CD4-positive, alpha-beta T cell (primary cell): ENCODE data around the gene FCRL6. TPM values are rescaled to one million over a fixed set of nuclear protein-coding genes. Genes with fewer than 3 reads are reported as not detected.

Experiments used
- ATAC-seq: fragments of 200-7000 bp; cut with Tn5 transposase; one replicate; pipeline ENCODE4 v1.10.0; 2022; ENCODE audit warnings: mild to moderate bottlenecking; ENCODE audit not compliant: poor library complexity
- CTCF ChIA-PET: fragments of 350-600 bp; sonication (Branson Sonifier 250); formaldehyde crosslinking; loops from one replicate; lab custom pipeline; 2021; ENCODE audit warnings: antibody characterized with exemption, inconsistent platforms; lab: Charles Lee
- POLR2A ChIA-PET: fragments of 350-600 bp; sonication (Branson Sonifier 250); formaldehyde crosslinking; loops from one replicate; lab custom pipeline; 2021; ENCODE audit warnings: antibody characterized with exemption, inconsistent platforms; lab: Charles Lee
- DNase-seq, 14 experiments: peaks; one replicate each; pipeline ENCODE4 v3.0.0-alpha.2; 2013 to 2020; ENCODE audit warnings: mixed read lengths in 2 of 14
- H3K27ac ChIP-seq, 2 donors: one replicate each; pipeline versions ENCODE4 v1.5.1 to v1.7.0; 2013; ENCODE audit warnings: low read length in 2 of 2, low read depth in 1 of 2, mild to moderate bottlenecking in 1 of 2
- H3K27me3 ChIP-seq, 2 experiments: 1 replicate in 1 of 2; 2 replicates in 1 of 2; pipeline versions ENCODE4 v1.6.1 to v1.7.0; 2013; ENCODE audit warnings: low read length in 2 of 2, control low read depth in 1 of 2, mild to moderate bottlenecking in 1 of 2, moderate library complexity in 1 of 2; ENCODE audit not compliant: insufficient read depth in 2 of 2, control insufficient read depth in 1 of 2
- H3K36me3 ChIP-seq: one replicate; pipeline ENCODE4 v1.6.1; 2013; ENCODE audit warnings: low read length, control low read depth; ENCODE audit not compliant: insufficient read depth
- H3K4me1 ChIP-seq: one replicate; pipeline ENCODE4 v1.6.1; 2013; ENCODE audit warnings: low read length, control low read depth; ENCODE audit not compliant: insufficient read depth
- H3K4me3 ChIP-seq: one replicate; pipeline ENCODE4 v1.5.1; 2013; ENCODE audit warnings: mild to moderate bottlenecking, low read length, moderate library complexity
- H3K9me3 ChIP-seq, 2 experiments: 1 replicate in 1 of 2; 2 replicates in 1 of 2; pipeline versions ENCODE4 v1.6.1 to v1.7.0; 2013; ENCODE audit warnings: low read length in 2 of 2, mild to moderate bottlenecking in 2 of 2, control low read depth in 1 of 2, moderate library complexity in 1 of 2; ENCODE audit not compliant: control insufficient read depth in 1 of 2, insufficient read depth in 1 of 2
- H3K27ac Mint-ChIP-seq: one replicate; pipeline ENCODE4 v1.8.0; 2020; ENCODE audit warnings: mixed read lengths
- H3K27me3 Mint-ChIP-seq: one replicate; pipeline ENCODE4 v1.8.0; 2021; ENCODE audit warnings: mixed read lengths
- H3K36me3 Mint-ChIP-seq: one replicate; pipeline ENCODE4 v1.8.0; 2021; ENCODE audit warnings: low read depth, mixed read lengths
- H3K4me1 Mint-ChIP-seq: one replicate; pipeline ENCODE4 v1.8.0; 2021; ENCODE audit warnings: low read depth, mixed read lengths
- H3K4me3 Mint-ChIP-seq: one replicate; pipeline ENCODE4 v1.8.0; 2020; ENCODE audit warnings: mild to moderate bottlenecking, mixed read lengths
- H3K9me3 Mint-ChIP-seq: one replicate; pipeline ENCODE4 v1.8.0; 2020; ENCODE audit warnings: mixed read lengths
- intact Hi-C, 2 experiments: fragments of 100-400 bp; cut with DNase I in 1 of 2; cut with micrococcal nuclease in 1 of 2; formaldehyde crosslinking; loops; one replicate each; pipeline versions ENCODE4 v1.15.1 to v1.9.0; 2023 to 2025; cut with DNase I, micrococcal nuclease
- total RNA-seq, 174 experiments: library from RNA in 2 of 174; stranded (reverse) in 2 of 174; gene quantifications; one replicate each; pipeline ENCODE4 v1.2.3 and lab custom pipeline; 2021 to 2026
- TF ChIP-seq, protein P1 (sequence below): fragments of 200-600 bp; IDR thresholded peaks from one replicate; pipeline ENCODE4 v1.8.0; 2022; ENCODE audit warnings: antibody characterized with exemption, mild to moderate bottlenecking

FCRL6 gene
- total RNA-seq, 2 experiments from 2014 or later, result 0.28 to 0.52 TPM

- Mint-ChIP-seq H3K4me1 (peaks cover 20% of the 10 kb centered on the region), H3K27me3 (no peaks in the 10 kb centered on the region), H3K4me3 (peak overlapping the region; percentile 81), H3K9me3 (no peaks in the 10 kb centered on the region), H3K36me3 (no peaks in the 10 kb centered on the region), H3K27ac (peak overlapping the region; percentile 87)
- H3K36me3 ChIP-seq, result no peaks in the 10 kb centered on the region
- H3K4me1 ChIP-seq, result peaks cover 12% of the 10 kb centered on the region
- H3K27me3 ChIP-seq, result no peaks in the 10 kb centered on the region
- H3K9me3 ChIP-seq, result no peaks in the 10 kb centered on the region
- ChIA-PET POLR2A (interaction anchor here (1.8 kb wide), 1 partner anchor 71 kb away, joined by 15 read pairs; the partner anchor contains the start of gene TAGLN2), CTCF (interaction anchor here (1.3 kb wide), 1 partner anchor 73 kb away, joined by 3 read pairs; the partner anchor contains the start of gene DUSP23)
- H3K27ac ChIP-seq, result no peak overlapping the region
- no peak for ATAC-seq
- H3K4me3 ChIP-seq, result peak overlapping the region; percentile 70
- peak in 2 of 14 experiments; percentile 19 to 28 for DNase-seq
- intact Hi-C loops, result loop anchor here (2.0 to 10.0 kb wide), 3 partner anchors 71 to 81 kb away; partner anchors contain the start of gene TAGLN2 (in 1 of the 2)
- TF ChIP-seq, protein P1, sequence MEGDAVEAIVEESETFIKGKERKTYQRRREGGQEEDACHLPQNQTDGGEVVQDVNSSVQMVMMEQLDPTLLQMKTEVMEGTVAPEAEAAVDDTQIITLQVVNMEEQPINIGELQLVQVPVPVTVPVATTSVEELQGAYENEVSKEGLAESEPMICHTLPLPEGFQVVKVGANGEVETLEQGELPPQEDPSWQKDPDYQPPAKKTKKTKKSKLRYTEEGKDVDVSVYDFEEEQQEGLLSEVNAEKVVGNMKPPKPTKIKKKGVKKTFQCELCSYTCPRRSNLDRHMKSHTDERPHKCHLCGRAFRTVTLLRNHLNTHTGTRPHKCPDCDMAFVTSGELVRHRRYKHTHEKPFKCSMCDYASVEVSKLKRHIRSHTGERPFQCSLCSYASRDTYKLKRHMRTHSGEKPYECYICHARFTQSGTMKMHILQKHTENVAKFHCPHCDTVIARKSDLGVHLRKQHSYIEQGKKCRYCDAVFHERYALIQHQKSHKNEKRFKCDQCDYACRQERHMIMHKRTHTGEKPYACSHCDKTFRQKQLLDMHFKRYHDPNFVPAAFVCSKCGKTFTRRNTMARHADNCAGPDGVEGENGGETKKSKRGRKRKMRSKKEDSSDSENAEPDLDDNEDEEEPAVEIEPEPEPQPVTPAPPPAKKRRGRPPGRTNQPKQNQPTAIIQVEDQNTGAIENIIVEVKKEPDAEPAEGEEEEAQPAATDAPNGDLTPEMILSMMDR, result no peak
Observed at GRCh38 chr1:159853417-159854115, 51.4 kb downstream of the FCRL6 start.

DNA sequence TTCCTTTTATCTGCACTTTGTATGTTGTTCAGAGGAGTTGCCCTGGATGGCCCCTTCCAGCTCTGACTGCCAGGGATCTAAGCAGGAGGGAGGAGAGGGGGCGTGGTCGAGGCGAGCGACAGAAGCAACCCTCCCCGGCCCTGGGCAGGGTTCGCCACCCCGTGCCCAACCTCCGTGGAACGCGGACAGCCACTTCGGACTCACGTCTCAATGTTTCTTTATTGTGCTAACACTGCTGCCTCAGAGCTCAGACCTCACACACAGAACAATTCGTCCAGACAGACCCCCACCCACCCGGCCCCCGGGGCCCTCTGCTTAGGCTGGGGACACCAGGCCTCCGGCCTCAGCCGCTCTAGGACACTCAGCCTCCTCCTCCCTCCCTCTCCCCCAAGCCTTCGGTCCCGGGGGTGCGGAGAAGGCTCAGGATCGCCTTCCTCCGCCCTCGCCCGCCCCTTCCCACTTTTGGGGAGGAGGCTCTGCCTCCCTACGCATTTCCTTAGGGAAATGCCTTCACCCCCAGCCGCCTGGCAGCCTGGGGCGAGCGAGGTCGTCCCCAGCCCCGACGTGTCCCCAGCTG lies 52.0 kb downstream of the FCRL6 start:
- Mint-ChIP-seq H3K9me3 (no peaks in the 10 kb centered on the region), H3K36me3 (no peaks in the 10 kb centered on the region), H3K27me3 (no peaks in the 10 kb centered on the region), H3K4me3 (peak overlapping the region; percentile 81), H3K27ac (peak overlapping the region; percentile 87), H3K4me1 (peaks cover 20% of the 10 kb centered on the region)
- peak overlapping the region in 1 of 2 donors; percentile 46 for H3K27ac ChIP-seq
- ChIA-PET POLR2A (interaction anchor here (1.8 kb wide), 1 partner anchor 70 kb away, joined by 15 read pairs; the partner anchor contains the start of gene TAGLN2), CTCF (no interaction called here)
- TF ChIP-seq, protein P1, result no peak
- H3K27me3 ChIP-seq, result no peaks in the 10 kb centered on the region
- H3K4me1 ChIP-seq, result peaks cover 12% of the 10 kb centered on the region
- H3K9me3 ChIP-seq, result no peaks in the 10 kb centered on the region
- peak in 9 of 14 experiments; percentile 2 to 38 (median 11) for DNase-seq
- peak; percentile 5 for ATAC-seq
- intact Hi-C loops, result loop anchor here (10.0 kb wide), 2 partner anchors 71 to 81 kb away; partner anchors contain the start of gene TAGLN2 (in 1 of the 2)
- peak overlapping the region; percentile 70 for H3K4me3 ChIP-seq
- no peaks in the 10 kb centered on the region for H3K36me3 ChIP-seq

DNA sequence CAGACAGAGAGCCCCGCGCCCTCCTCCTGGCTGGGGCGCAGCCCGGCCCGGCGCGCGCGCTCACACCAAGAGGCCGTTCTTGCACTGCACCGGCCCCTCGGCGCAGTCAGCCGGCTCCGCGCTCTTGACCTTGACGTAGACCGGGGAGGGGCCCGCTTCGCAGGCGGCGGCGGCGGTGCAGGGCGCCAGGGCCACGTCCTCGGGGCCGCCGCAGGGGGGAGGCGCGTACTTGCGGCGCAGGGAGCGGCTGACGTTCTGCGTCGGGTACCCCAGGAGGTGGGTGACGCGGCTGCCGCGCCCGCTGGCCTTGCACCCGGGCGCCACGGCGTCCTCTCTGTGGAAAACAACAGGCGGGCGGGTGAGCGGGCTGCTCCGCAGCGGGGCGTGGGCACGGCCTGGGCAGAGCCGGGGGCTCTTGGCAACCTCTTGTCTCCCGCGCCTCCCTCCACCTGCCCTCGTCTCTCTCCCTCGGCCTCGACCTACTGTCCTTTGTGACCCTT lies 52.6 kb downstream of the FCRL6 start:
- peaks cover 12% of the 10 kb centered on the region for H3K4me1 ChIP-seq
- no peaks in the 10 kb centered on the region for H3K9me3 Mint-ChIP-seq
- ChIA-PET CTCF (no interaction called here), POLR2A (interaction anchor here (0.8 kb wide), 1 partner anchor 69 kb away, joined by 4 read pairs; no protein-coding TSS in a partner anchor)
- peak overlapping the region in 1 of 2 donors; percentile 46 for H3K27ac ChIP-seq
- DNase-seq (peak; percentile 55 to 87 (median 75)), ATAC-seq (peak; percentile 96)
- H3K4me3 Mint-ChIP-seq, result peak overlapping the region; percentile 95
- intact Hi-C loops, result loop anchor here (10.0 kb wide), 2 partner anchors 70 to 80 kb away; partner anchors contain the start of gene TAGLN2 (in 1 of the 2)
- H3K9me3 ChIP-seq, result no peaks in the 10 kb centered on the region
- no peaks in the 10 kb centered on the region for H3K27me3 Mint-ChIP-seq
- H3K4me1 Mint-ChIP-seq, result peaks cover 20% of the 10 kb centered on the region
- no peaks in the 10 kb centered on the region for H3K36me3 Mint-ChIP-seq
- peak overlapping the region; percentile 70 for H3K4me3 ChIP-seq
- H3K27ac Mint-ChIP-seq, result peak overlapping the region; percentile 88
- no peaks in the 10 kb centered on the region for H3K27me3 ChIP-seq
- TF ChIP-seq, protein P1, result no peak
- H3K36me3 ChIP-seq, result no peaks in the 10 kb centered on the region
